A673 (cell line): ENCODE results near the gene GRIP1. TPM values are rescaled to one million over a fixed set of nuclear protein-coding genes. Genes with fewer than 3 reads are reported as not detected.

Experiments
- BruUV-seq: library from RNA; stranded (reverse); fragments of 400-500 nt; replicated peaks from 2 replicates; lab custom pipeline; 2021; lab: Mats Ljungman, UMichigan
- CTCF ChIA-PET: fragments of 300-600 bp; sonication (Branson Sonifier 250); formaldehyde crosslinking; loops from one replicate; lab custom pipeline; 2022; ENCODE audit warnings: antibody characterized with exemption; lab: Charles Lee
- POLR2A ChIA-PET: fragments of 300-600 bp; sonication (Branson Sonifier 250); formaldehyde crosslinking; loops from one replicate; lab custom pipeline; 2022; ENCODE audit warnings: antibody characterized with exemption; ENCODE audit not compliant: low non-redundant PET; lab: Charles Lee
- DNase-seq: peaks from one replicate; pipeline ENCODE4 v3.0.0-alpha.2; 2015; ENCODE audit warnings: low spot score
- H3K27ac ChIP-seq: fragments of 200-600 bp; sonication (generic); 2 replicates; pipeline ENCODE4 v1.5.1; 2016; ENCODE audit warnings: mixed run types, low read depth, mild to moderate bottlenecking, mixed read lengths, antibody characterized with exemption, low read length; ENCODE audit not compliant: poor library complexity, severe bottlenecking
- H3K27me3 ChIP-seq: fragments of 200-600 bp; sonication (generic); replicated peaks from 2 replicates; pipeline ENCODE4 v1.6.1; 2017; ENCODE audit warnings: mixed run types, low read depth, mild to moderate bottlenecking, mixed read lengths, antibody characterized with exemption, low read length; ENCODE audit not compliant: insufficient read depth, poor library complexity
- H3K36me3 ChIP-seq: fragments of 200-600 bp; sonication (generic); 2 replicates; pipeline ENCODE4 v1.6.1; 2016; ENCODE audit warnings: mixed run types, mild to moderate bottlenecking, mixed read lengths, antibody characterized with exemption, low read length; ENCODE audit not compliant: insufficient read depth, poor library complexity, severe bottlenecking
- H3K4me1 ChIP-seq: fragments of 200-600 bp; sonication (generic); 2 replicates; pipeline ENCODE4 v1.6.1; 2017; ENCODE audit warnings: mixed run types, mild to moderate bottlenecking, mixed read lengths, antibody characterized with exemption, low read length; ENCODE audit not compliant: insufficient read depth, poor library complexity, severe bottlenecking
- H3K4me3 ChIP-seq: fragments of 200-600 bp; sonication (generic); 2 replicates; pipeline ENCODE4 v1.5.1; 2016; ENCODE audit warnings: low read depth, mixed run types, mild to moderate bottlenecking, mixed read lengths, low read length; ENCODE audit not compliant: poor library complexity, severe bottlenecking
- H3K9me3 ChIP-seq: fragments of 200-600 bp; sonication (generic); 2 replicates; pipeline ENCODE4 v1.6.1; 2016; ENCODE audit warnings: mixed run types, low read depth, mild to moderate bottlenecking, mixed read lengths, antibody characterized with exemption, low read length; ENCODE audit not compliant: poor library complexity, severe bottlenecking
- EZH2 ChIP-seq: fragments of 200-600 bp; sonication (generic); IDR thresholded peaks from 2 replicates; pipeline ENCODE4 v1.6.1; 2017; ENCODE audit warnings: borderline replicate concordance, low read depth, mild to moderate bottlenecking, mixed read lengths, antibody characterized with exemption, low read length; ENCODE audit not compliant: poor library complexity, severe bottlenecking
- intact Hi-C: fragments of 100-400 bp; cut with micrococcal nuclease; formaldehyde crosslinking; loops from one replicate; pipeline ENCODE4 v1.10.0; 2022; ENCODE audit not compliant: unreplicated experiment
- total RNA-seq: library from RNA; stranded (reverse); gene quantifications from 2 replicates; pipeline ENCODE4 v1.2.3, GENCODE V29; 2021
- TF ChIP-seq, protein P1 (sequence below): fragments of 300-800, 200-600 bp; sonication (generic); conservative IDR thresholded peaks from 2 replicates; pipeline ENCODE4 v1.5.1; 2017; ENCODE audit warnings: low read depth, mild to moderate bottlenecking, antibody characterized with exemption, low read length, moderate library complexity, mixed read lengths

GRIP1 gene
- total RNA-seq, 1 experiment from 2014 or later = 3.6 TPM

DNA sequence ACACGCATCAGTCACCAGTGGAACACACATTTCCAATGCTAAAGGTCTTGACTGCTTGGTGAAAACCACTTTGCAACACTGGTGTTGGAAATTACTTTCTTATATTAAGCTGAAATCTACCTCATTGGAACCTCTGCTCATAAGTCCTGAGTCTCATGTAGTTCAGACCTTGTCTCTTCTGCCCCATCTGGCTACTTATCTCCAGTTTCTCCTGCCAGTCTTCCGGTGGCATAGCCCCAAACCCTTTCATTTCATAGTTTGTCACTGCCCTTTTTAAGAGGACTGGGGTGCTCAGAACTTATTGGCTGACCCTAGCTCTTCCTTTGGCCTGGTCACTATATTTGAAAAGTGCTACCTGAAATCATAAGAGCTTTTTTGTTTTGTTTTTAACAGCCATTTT lies 332.9 kb downstream of the GRIP1 start:
- no peak overlapping the region for H3K4me3 ChIP-seq
- H3K27me3 ChIP-seq = no peaks in the 10 kb centered on the region
- CTCF ChIA-PET = no interaction called here
- DNase-seq = no peak
- intact Hi-C loops = no loop called here
- H3K9me3 ChIP-seq = peaks cover 3% of the 10 kb centered on the region
- POLR2A ChIA-PET = no interaction called here
- no peak overlapping the region for H3K27ac ChIP-seq
- H3K36me3 ChIP-seq = no peaks in the 10 kb centered on the region
- no peaks in the 10 kb centered on the region for H3K4me1 ChIP-seq
- BruUV-seq = no TSS peak
- TF ChIP-seq, protein P1, sequence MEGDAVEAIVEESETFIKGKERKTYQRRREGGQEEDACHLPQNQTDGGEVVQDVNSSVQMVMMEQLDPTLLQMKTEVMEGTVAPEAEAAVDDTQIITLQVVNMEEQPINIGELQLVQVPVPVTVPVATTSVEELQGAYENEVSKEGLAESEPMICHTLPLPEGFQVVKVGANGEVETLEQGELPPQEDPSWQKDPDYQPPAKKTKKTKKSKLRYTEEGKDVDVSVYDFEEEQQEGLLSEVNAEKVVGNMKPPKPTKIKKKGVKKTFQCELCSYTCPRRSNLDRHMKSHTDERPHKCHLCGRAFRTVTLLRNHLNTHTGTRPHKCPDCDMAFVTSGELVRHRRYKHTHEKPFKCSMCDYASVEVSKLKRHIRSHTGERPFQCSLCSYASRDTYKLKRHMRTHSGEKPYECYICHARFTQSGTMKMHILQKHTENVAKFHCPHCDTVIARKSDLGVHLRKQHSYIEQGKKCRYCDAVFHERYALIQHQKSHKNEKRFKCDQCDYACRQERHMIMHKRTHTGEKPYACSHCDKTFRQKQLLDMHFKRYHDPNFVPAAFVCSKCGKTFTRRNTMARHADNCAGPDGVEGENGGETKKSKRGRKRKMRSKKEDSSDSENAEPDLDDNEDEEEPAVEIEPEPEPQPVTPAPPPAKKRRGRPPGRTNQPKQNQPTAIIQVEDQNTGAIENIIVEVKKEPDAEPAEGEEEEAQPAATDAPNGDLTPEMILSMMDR = no peak

DNA sequence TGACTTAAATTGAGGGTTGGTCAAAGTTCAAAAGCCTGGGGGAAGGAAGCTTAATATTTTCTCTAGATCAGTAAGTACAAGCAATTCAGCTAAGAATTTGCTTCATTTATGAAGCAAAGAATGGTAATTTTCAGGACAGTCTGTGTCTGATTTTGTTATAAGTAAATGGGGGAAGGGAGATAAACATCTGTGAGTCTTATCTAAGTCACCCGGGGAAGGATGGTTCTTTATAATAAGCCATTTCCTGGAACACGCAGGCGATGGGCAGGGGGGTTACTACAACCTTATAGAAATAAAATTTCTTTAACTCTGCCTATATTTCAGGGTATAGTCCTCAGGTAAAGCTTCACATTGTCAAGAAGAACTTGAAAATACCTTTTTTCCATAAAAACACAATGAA lies 333.7 kb downstream of the GRIP1 start:
- ChIA-PET CTCF (no interaction called here), POLR2A (interaction anchor here (0.6 kb wide), 1 partner anchor 954 kb away, joined by 3 read pairs; no protein-coding TSS in a partner anchor)
- DNase-seq = no peak
- Histone ChIP-seq H3K9me3 (peaks cover 3% of the 10 kb centered on the region), H3K4me3 (no peak overlapping the region), H3K27ac (no peak overlapping the region), H3K4me1 (no peaks in the 10 kb centered on the region), H3K27me3 (no peaks in the 10 kb centered on the region), H3K36me3 (no peaks in the 10 kb centered on the region)
- intact Hi-C loops = no loop called here
- BruUV-seq = no TSS peak
- TF ChIP-seq EZH2 = no peak
- TF ChIP-seq, protein P1 = no peak

DNA sequence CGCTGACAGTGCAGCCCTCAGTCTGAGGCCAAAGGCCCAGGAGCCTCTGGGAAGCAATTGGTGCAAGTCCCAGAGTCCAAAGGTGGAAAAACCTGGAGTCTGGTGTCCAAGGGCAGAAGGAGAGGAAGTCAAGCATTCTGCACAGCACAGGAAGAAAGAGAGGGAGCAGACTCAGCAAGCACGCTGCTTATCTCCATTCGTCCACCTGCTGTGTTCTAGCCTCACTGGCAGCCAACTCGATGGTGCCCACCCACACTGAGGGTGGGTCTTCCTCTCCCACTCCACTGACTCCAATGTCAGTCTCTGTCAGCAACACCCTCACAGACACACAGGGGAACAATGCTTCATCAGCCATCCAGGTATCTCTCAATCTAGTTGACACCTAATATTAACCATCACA lies 337.8 kb downstream of the GRIP1 start:
- intact Hi-C loops = no loop called here
- H3K27me3 ChIP-seq = no peaks in the 10 kb centered on the region
- TF ChIP-seq EZH2 = no peak
- TF ChIP-seq, protein P1 = no peak
- DNase-seq = no peak
- BruUV-seq = no TSS peak
- H3K4me1 ChIP-seq = no peaks in the 10 kb centered on the region
- peaks cover 3% of the 10 kb centered on the region for H3K9me3 ChIP-seq
- H3K4me3 ChIP-seq = no peak overlapping the region
- ChIA-PET POLR2A (no interaction called here), CTCF (no interaction called here)
- H3K36me3 ChIP-seq = no peaks in the 10 kb centered on the region
- H3K27ac ChIP-seq = no peak overlapping the region
